Measurements from ENCODE around the gene PKDCC.

The PKDCC gene

DNA sequence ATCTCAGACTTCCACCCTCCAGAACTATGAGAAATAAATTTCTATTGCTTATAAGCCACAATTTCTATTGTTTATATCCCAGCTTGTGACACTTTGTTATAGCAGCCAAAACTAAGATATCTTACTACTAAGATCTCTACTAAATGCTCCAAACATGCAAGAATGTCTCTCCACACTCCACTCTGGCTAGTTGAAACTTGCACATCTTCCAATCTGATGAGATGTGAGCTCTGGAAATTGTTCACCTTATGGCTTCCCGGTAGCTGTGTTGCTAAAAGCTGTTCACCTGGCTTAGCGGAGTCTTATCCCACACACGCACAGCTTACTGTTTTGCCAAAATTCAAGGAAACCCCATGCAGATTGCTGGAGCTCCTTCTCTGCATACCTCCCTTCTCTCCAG, 43.9 kb downstream of the PKDCC start:
- H3K36me3 ChIP-seq (ENCODE audit: low read depth) = no peaks in the 10 kb centered on the region
- no peaks in the 10 kb centered on the region for H3K4me1 ChIP-seq (ENCODE audit: insufficient read depth, poor library complexity, severe bottlenecking)
- TF ChIP-seq, protein P1, sequence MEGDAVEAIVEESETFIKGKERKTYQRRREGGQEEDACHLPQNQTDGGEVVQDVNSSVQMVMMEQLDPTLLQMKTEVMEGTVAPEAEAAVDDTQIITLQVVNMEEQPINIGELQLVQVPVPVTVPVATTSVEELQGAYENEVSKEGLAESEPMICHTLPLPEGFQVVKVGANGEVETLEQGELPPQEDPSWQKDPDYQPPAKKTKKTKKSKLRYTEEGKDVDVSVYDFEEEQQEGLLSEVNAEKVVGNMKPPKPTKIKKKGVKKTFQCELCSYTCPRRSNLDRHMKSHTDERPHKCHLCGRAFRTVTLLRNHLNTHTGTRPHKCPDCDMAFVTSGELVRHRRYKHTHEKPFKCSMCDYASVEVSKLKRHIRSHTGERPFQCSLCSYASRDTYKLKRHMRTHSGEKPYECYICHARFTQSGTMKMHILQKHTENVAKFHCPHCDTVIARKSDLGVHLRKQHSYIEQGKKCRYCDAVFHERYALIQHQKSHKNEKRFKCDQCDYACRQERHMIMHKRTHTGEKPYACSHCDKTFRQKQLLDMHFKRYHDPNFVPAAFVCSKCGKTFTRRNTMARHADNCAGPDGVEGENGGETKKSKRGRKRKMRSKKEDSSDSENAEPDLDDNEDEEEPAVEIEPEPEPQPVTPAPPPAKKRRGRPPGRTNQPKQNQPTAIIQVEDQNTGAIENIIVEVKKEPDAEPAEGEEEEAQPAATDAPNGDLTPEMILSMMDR (IDR thresholded peaks at IDR 0.05; ENCODE audit: poor library complexity, severe bottlenecking) = no peak
- no peak overlapping the region for H3K27ac ChIP-seq (ENCODE audit: poor library complexity, severe bottlenecking)
- no peak for DNase-seq (ENCODE audit: low spot score)
- no peaks in the 10 kb centered on the region for H3K27me3 ChIP-seq (ENCODE audit: insufficient read depth, poor library complexity, severe bottlenecking)
- ATAC-seq (ENCODE audit: low read depth) = no peak
- H3K4me3 ChIP-seq (ENCODE audit: severe bottlenecking) = no peak overlapping the region
- no peaks in the 10 kb centered on the region for H3K9me3 ChIP-seq (ENCODE audit: severe bottlenecking)

DNA sequence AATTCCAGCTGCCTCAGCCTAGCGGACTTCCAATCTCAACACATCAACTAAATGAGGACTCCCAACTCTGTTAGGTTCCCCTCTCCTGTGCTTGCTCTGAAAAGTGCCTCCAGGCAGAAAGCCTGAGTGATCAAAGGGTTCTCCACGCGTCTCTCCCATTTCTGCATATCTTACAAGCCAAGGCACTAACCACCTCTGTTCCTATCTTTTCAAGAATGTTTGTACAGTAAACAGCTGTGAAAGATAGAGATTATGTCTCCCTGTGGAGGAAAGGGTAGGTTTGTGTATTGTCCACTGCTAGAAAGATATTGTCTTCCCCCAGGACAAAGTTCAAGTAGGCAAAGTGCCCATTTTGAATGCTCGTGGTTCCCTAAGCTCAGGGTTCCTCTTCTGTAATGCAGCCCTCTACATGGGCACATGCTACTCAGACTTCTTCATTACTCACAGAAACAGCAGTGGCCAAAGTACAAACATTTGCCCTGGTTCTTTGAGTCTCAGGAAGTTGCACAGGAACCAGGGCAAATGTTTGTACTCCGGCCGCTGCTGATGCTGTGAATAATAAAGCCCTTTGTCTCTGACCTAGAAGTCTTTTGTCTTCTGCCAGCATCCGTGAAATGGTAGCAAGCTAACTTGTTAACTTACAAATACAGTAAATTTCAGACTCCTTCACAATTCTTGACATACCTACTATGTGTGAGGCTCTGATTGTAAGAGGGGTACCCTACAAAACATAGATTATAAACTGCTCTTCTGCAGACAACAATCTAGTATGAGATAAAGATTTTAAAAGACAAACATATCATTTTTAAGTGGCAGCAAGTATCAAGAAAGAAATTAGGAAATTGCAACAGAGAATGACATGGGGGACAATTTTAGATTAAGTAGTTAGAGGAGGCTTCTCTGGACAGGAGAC, 44.5 kb downstream of the PKDCC start:
- Histone ChIP-seq H3K27me3 (ENCODE audit: insufficient read depth, poor library complexity, severe bottlenecking) (no peaks in the 10 kb centered on the region), H3K36me3 (ENCODE audit: low read depth) (no peaks in the 10 kb centered on the region), H3K27ac (ENCODE audit: poor library complexity, severe bottlenecking) (no peak overlapping the region), H3K4me1 (ENCODE audit: insufficient read depth, poor library complexity, severe bottlenecking) (no peaks in the 10 kb centered on the region), H3K9me3 (ENCODE audit: severe bottlenecking) (no peaks in the 10 kb centered on the region), H3K4me3 (ENCODE audit: severe bottlenecking) (no peak overlapping the region)
- DNase-seq (ENCODE audit: low spot score) = no peak
- ATAC-seq (ENCODE audit: low read depth) = no peak
- TF ChIP-seq, protein P1 (IDR thresholded peaks at IDR 0.05; ENCODE audit: poor library complexity, severe bottlenecking) = no peak

DNA sequence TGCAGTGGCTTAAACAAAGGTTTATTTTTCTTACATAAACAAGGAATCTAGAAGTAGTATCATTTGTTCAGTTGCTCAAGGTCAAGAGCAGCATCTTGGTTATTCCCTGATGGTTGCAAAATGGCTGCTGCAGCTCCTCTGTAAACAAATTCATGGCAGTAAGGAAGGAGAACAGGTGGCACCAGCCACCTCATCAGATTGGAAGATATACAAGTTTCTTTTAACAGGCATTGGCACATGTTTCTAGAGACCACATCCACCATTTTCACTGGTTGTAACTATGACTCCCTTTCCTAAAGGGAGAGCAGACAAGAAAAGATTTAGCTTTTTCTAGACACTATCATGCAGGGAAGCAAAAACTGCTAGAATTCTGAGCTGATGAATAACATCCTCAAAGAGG, 46.3 kb downstream of the PKDCC start:
- no peak for DNase-seq (ENCODE audit: low spot score)
- no peaks in the 10 kb centered on the region for H3K27me3 ChIP-seq (ENCODE audit: insufficient read depth, poor library complexity, severe bottlenecking)
- no peaks in the 10 kb centered on the region for H3K4me1 ChIP-seq (ENCODE audit: insufficient read depth, poor library complexity, severe bottlenecking)
- TF ChIP-seq, protein P1 (IDR thresholded peaks at IDR 0.05; ENCODE audit: poor library complexity, severe bottlenecking) = no peak
- no peak overlapping the region for H3K27ac ChIP-seq (ENCODE audit: poor library complexity, severe bottlenecking)
- no peak overlapping the region for H3K4me3 ChIP-seq (ENCODE audit: severe bottlenecking)
- ATAC-seq (ENCODE audit: low read depth) = no peak
- H3K9me3 ChIP-seq (ENCODE audit: severe bottlenecking) = no peaks in the 10 kb centered on the region
- no peaks in the 10 kb centered on the region for H3K36me3 ChIP-seq (ENCODE audit: low read depth)

DNA sequence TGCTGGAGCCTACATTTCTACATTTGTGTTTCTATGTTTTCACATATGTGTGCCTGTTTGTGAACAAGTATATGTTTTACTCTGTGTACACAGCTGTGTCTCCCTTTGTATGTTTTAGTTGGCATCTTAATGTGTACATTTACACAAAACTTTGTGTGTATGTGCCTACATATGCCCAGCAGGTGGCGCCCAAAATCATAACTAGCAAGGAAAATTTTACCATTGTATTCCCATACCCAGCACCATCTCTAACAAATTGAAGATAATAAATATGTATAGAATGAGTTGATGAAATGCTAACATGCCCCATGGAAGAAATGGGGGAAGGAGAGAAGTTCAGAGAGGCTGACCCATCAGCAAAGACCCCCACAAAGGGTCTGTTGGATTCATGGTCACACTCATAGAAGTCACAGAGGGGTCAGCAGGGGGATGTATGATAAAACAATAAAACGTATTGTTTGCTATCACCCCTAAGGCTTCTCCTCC, 48.1 kb downstream of the PKDCC start:
- Histone ChIP-seq H3K27ac (ENCODE audit: poor library complexity, severe bottlenecking) (no peak overlapping the region), H3K4me1 (ENCODE audit: insufficient read depth, poor library complexity, severe bottlenecking) (no peaks in the 10 kb centered on the region), H3K9me3 (ENCODE audit: severe bottlenecking) (no peaks in the 10 kb centered on the region), H3K36me3 (ENCODE audit: low read depth) (no peaks in the 10 kb centered on the region), H3K4me3 (ENCODE audit: severe bottlenecking) (no peak overlapping the region), H3K27me3 (ENCODE audit: insufficient read depth, poor library complexity, severe bottlenecking) (no peaks in the 10 kb centered on the region)
- TF ChIP-seq, protein P1 (IDR thresholded peaks at IDR 0.05; ENCODE audit: poor library complexity, severe bottlenecking) = peak; percentile 85
- ATAC-seq (ENCODE audit: low read depth) (peak; percentile 64; the same call in 2 of the 3 replicates), DNase-seq (ENCODE audit: low spot score) (no peak)

Measured in RWPE2 (cell line).